ENCODE measurements around the gene DSCAM. TPM values are rescaled to one million over a fixed set of nuclear protein-coding genes. Genes with fewer than 3 reads are reported as not detected.

Gene DSCAM
- total RNA-seq, 1 donor from 2014 or later, result not detected

DNA sequence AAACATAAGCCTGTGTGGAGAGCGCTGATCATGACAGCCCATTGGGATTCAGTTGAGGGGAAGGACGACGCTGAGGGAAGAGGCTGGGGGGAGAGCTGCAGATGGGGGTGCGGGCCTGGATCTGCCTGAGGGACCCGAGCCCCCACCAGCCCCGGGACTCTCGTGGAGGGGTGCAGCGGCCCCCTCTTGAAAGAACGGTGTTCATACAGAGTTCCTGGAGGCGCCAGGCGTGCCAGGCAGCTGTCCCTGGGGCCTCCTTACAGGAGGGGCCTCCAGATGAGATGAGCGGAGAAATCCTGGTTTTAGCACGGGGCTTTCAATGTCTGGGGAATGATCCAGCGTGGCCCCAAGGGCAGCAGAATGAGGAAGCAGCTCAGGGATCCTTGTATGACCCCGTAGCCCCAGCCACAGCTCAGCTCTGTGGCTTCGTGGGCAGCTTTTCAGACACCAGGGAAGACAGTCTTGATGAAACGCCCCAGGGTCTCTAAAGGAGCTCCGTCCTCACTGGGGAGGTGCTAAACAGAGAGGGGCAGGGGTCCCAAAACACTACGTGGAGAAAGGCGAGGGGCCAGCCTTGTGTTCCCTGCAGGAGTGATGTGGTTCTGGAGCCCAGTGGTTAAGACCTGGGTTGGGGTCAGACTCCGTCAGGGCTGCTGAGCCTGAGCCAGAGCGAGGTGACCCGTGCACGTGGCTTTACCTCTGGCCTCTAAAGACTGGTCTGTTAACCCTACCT, 7.2 kb upstream of the DSCAM start:
- Histone ChIP-seq H3K9me3 (no peaks in the 10 kb centered on the region), H3K27me3 (no peaks in the 10 kb centered on the region), H3K36me3 (no peaks in the 10 kb centered on the region), H3K27ac (no peak overlapping the region), H3K4me1 (no peaks in the 10 kb centered on the region), H3K4me3 (no peak overlapping the region)
- TF ChIP-seq POLR2AphosphoS5 (IDR thresholded peaks at IDR 0.05; ENCODE audit: insufficient read depth in 1 of 2, low read depth in 1 of 2), result no peak
- TF ChIP-seq, protein P1, sequence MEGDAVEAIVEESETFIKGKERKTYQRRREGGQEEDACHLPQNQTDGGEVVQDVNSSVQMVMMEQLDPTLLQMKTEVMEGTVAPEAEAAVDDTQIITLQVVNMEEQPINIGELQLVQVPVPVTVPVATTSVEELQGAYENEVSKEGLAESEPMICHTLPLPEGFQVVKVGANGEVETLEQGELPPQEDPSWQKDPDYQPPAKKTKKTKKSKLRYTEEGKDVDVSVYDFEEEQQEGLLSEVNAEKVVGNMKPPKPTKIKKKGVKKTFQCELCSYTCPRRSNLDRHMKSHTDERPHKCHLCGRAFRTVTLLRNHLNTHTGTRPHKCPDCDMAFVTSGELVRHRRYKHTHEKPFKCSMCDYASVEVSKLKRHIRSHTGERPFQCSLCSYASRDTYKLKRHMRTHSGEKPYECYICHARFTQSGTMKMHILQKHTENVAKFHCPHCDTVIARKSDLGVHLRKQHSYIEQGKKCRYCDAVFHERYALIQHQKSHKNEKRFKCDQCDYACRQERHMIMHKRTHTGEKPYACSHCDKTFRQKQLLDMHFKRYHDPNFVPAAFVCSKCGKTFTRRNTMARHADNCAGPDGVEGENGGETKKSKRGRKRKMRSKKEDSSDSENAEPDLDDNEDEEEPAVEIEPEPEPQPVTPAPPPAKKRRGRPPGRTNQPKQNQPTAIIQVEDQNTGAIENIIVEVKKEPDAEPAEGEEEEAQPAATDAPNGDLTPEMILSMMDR (IDR thresholded peaks at IDR 0.05), result no peak
- no peak for TF ChIP-seq POLR2A (IDR thresholded peaks at IDR 0.05)
- intact Hi-C loops (cut with DNase I), result no loop called here
- no peak for DNase-seq (ENCODE audit: extremely low spot score in 2 of 2)

DNA sequence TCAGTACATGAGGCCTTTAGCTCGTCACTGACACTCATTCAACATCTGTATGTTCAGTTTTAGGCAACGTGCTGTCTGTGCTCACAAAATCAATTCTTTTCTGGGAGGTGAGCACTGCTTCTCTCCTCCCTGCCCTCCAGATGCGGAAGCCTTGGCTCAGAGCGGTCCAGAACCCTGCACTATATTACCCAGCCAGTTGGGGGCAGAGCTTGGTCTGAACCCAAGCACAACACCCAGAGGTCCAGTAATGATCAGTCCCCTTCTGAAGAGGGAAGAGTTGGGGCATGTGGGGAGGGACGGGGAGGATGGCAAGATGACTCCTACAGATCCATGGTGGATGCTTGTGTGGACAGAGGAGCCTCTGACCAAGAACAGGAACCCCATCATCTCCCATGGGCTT, 5.6 kb upstream of the DSCAM start:
- Histone ChIP-seq H3K9me3 (no peaks in the 10 kb centered on the region), H3K4me3 (no peak overlapping the region), H3K27me3 (no peaks in the 10 kb centered on the region), H3K36me3 (no peaks in the 10 kb centered on the region), H3K27ac (no peak overlapping the region), H3K4me1 (no peaks in the 10 kb centered on the region)
- no peak for DNase-seq (ENCODE audit: extremely low spot score in 2 of 2)
- intact Hi-C loops (cut with DNase I), result no loop called here
- TF ChIP-seq, protein P1 (IDR thresholded peaks at IDR 0.05), result no peak
- TF ChIP-seq POLR2A (IDR thresholded peaks at IDR 0.05) (no peak), POLR2AphosphoS5 (IDR thresholded peaks at IDR 0.05; ENCODE audit: insufficient read depth in 1 of 2, low read depth in 1 of 2) (no peak)

DNA sequence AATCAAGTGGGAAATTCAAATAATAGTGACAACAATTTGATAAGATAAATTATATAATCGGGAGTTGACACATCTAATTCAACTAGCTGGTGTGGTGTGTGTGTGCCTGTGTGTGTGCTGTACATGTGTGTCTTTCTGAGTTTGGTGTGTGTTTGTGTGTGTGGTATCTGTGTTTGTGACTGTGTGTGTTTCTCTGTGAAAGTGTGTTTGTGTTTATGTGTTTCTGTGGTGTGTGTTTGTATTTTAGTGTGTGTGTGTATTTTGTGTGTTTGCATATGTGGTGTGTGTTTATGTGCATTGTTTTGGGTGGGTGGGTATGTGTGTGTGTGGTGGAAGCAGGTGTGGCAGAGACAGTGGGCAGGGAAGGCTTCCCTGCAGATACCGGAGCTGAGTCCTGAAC, 4.8 kb upstream of the DSCAM start:
- no peak for DNase-seq (ENCODE audit: extremely low spot score in 2 of 2)
- TF ChIP-seq POLR2AphosphoS5 (IDR thresholded peaks at IDR 0.05; ENCODE audit: insufficient read depth in 1 of 2, low read depth in 1 of 2) (no peak), POLR2A (IDR thresholded peaks at IDR 0.05) (no peak)
- TF ChIP-seq, protein P1 (IDR thresholded peaks at IDR 0.05), result no peak
- H3K36me3 ChIP-seq, result no peaks in the 10 kb centered on the region

DNA sequence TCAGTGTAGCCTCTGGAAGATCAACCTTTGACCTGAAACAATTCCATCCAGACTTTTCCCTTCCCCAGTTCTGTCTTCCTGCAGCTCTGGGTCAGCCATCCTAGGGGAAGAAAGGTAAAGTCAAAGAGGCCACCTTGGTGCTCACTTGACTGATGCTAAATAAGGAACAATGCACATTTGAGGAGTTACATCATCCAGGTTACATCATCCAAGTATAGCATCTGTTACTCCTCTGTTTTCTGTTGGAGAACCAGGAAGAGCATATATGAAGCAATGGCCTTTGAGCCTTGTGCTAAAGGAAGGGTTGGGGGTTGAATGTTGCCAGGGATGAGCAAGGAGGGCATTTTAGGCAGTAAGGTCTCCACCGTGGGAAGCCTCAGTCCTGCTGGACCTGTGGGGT, 3.1 kb upstream of the DSCAM start:
- DNase-seq (ENCODE audit: extremely low spot score in 2 of 2), result no peak
- intact Hi-C loops (cut with DNase I), result no loop called here
- no peak for TF ChIP-seq POLR2AphosphoS5 (IDR thresholded peaks at IDR 0.05; ENCODE audit: insufficient read depth in 1 of 2, low read depth in 1 of 2)
- no peak for TF ChIP-seq POLR2A (IDR thresholded peaks at IDR 0.05)
- TF ChIP-seq, protein P1 (IDR thresholded peaks at IDR 0.05), result no peak
- no peaks in the 10 kb centered on the region for H3K9me3 ChIP-seq
- no peak overlapping the region for H3K4me3 ChIP-seq
- H3K27me3 ChIP-seq, result no peaks in the 10 kb centered on the region
- H3K36me3 ChIP-seq, result no peaks in the 10 kb centered on the region
- H3K27ac ChIP-seq, result no peak overlapping the region
- no peaks in the 10 kb centered on the region for H3K4me1 ChIP-seq

More for the DNA sequence above, 4.8 kb upstream of the DSCAM start:
- intact Hi-C loops (cut with DNase I), result no loop called here
- Histone ChIP-seq H3K27ac (no peak overlapping the region), H3K4me1 (no peaks in the 10 kb centered on the region), H3K9me3 (no peaks in the 10 kb centered on the region), H3K27me3 (no peaks in the 10 kb centered on the region), H3K4me3 (no peak overlapping the region)

DNA sequence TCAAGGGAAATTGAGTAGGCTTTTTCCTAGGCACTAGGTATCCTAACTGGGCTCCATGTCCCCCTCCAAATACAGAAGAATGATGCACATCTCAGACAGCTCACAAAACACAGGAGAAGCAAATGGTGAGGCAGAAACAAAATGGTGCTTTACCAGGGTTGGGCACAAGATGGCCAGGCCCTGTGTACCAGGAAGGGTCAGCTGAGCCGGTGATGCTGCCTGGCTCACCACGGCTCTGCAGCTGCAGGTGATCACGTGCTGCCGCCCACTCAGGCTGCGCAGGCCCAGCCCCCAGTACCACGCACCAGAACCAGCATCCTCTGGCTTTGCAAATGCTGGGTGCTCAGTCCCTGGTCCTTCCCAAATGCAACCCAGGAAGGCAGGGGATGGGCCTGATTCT, 993 bp upstream of the DSCAM start:
- Histone ChIP-seq H3K27me3 (no peaks in the 10 kb centered on the region), H3K27ac (no peak overlapping the region), H3K36me3 (no peaks in the 10 kb centered on the region), H3K9me3 (no peaks in the 10 kb centered on the region), H3K4me3 (no peak overlapping the region), H3K4me1 (no peaks in the 10 kb centered on the region)
- no peak for TF ChIP-seq POLR2A (IDR thresholded peaks at IDR 0.05)
- no peak for DNase-seq (ENCODE audit: extremely low spot score in 2 of 2)
- intact Hi-C loops (cut with DNase I), result no loop called here

Measured in vagina (tissue), 2 donors.